Measurements from ENCODE around the gene THSD7B. TPM values are rescaled to one million over a fixed set of nuclear protein-coding genes. Genes with fewer than 3 reads are reported as not detected.

The THSD7B gene
- total and polyA plus RNA-seq, 2 experiments from 2014 or later, result 0.11 TPM; not detected in 1

- Histone ChIP-seq H3K27ac (no peak overlapping the region), H3K4me3 (peak overlapping the region; percentile 26; the same call in 1 of the 2 replicates), H3K36me3 (ENCODE audit: low read depth) (no peaks in the 10 kb centered on the region), H3K4me1 (ENCODE audit: insufficient read depth) (no peaks in the 10 kb centered on the region), H3K9me3 (ENCODE audit: low read depth) (no peaks in the 10 kb centered on the region), H3K27me3 (replicated peaks; ENCODE audit: insufficient read depth) (peaks cover 44% of the 10 kb centered on the region), H3K4me2 (ENCODE audit: unreplicated experiment) (no peak overlapping the region), H4K20me1 (ENCODE audit: insufficient read depth) (no peaks in the 10 kb centered on the region), H2AFZ (0 out of 2 replicates have a peak overlapping the region, but pooled peaks have one; percentile 45), H3K9me2 (ENCODE audit: insufficient read depth) (no peaks in the 10 kb centered on the region), H3F3A (ENCODE audit: insufficient read depth) (no peaks in the 10 kb centered on the region), H3K79me2 (ENCODE audit: insufficient read depth) (no peaks in the 10 kb centered on the region), H3K9ac (no peak overlapping the region)
- in situ Hi-C loops (cut with MboI), result no loop called here
- TF ChIP-seq EZH2phosphoT487 (IDR thresholded peaks at IDR 0.05; ENCODE audit: insufficient read depth, low read depth) (no peak), EZH2 (IDR thresholded peaks at IDR 0.05; ENCODE audit: insufficient read depth, poor library complexity, severe bottlenecking) (no peak)
- WGBS, 2 experiments (ENCODE audit: low coverage in 1 of 2, low lambda C conversion rate in 2 of 2, missing lambda C conversion rate in 2 of 2), result 2 to 3% methylated on average over 37 to 46 of the region's 47 CpGs
- no peak for DNase-seq
These were observed 691 bp upstream of the THSD7B start for GRCh38 chr2:136764452-136765255.

GRCh38 chr2:136766073-136766404 lies 694 bp downstream of the THSD7B start:
- Histone ChIP-seq H3K9ac (no peak overlapping the region), H3K4me2 (ENCODE audit: unreplicated experiment) (peak overlapping the region; percentile 57), H3K9me3 (ENCODE audit: low read depth) (no peaks in the 10 kb centered on the region), H3K4me3 (peak overlapping the region; percentile 26), H3K36me3 (ENCODE audit: low read depth) (no peaks in the 10 kb centered on the region), H3K4me1 (ENCODE audit: insufficient read depth) (no peaks in the 10 kb centered on the region), H3K27me3 (replicated peaks; ENCODE audit: insufficient read depth) (peaks cover 44% of the 10 kb centered on the region), H2AFZ (no peak overlapping the region), H3K9me2 (ENCODE audit: insufficient read depth) (no peaks in the 10 kb centered on the region), H4K20me1 (ENCODE audit: insufficient read depth) (no peaks in the 10 kb centered on the region), H3F3A (ENCODE audit: insufficient read depth) (no peaks in the 10 kb centered on the region), H3K27ac (no peak overlapping the region), H3K79me2 (ENCODE audit: insufficient read depth) (no peaks in the 10 kb centered on the region)
- 3% methylated on average over 17 of the region's 17 CpGs for WGBS, 2 experiments (ENCODE audit: low coverage in 1 of 2, low lambda C conversion rate in 2 of 2, missing lambda C conversion rate in 2 of 2)
- peak; percentile 7 for DNase-seq
- in situ Hi-C loops (cut with MboI), result no loop called here
- TF ChIP-seq EZH2 (IDR thresholded peaks at IDR 0.05; ENCODE audit: insufficient read depth, poor library complexity, severe bottlenecking), result no peak
- no peak for TF ChIP-seq EZH2phosphoT487 (IDR thresholded peaks at IDR 0.05; ENCODE audit: insufficient read depth, low read depth)

DNA sequence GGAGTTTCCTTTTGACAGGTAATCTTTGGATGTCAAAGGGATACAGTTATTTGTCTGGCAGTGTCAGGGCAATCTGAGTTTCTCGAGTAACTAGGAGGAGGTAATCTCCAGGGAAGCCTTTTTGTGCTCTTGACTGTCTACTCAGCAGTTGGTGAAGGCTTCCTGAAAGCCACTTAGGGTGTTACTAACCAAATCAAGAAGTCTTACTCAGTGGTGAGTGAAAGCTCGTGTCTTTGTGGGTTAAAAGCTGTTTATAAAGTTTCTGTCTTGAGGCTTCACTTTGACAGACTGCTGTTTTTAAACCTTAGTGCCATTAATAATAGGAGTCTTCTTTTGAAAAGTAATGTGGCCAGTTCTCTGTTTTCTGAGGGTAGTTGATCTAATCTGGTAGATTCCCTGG lies 1.7 kb downstream of the THSD7B start:
- H3K9me3 ChIP-seq (ENCODE audit: low read depth), result no peaks in the 10 kb centered on the region
- DNase-seq, result no peak
- in situ Hi-C loops (cut with MboI), result no loop called here
- WGBS, 2 experiments (ENCODE audit: low coverage in 1 of 2, low lambda C conversion rate in 2 of 2, missing lambda C conversion rate in 2 of 2), result 0 to 6% methylated on average over 2 of the region's 2 CpGs
- H3K79me2 ChIP-seq (ENCODE audit: insufficient read depth), result no peaks in the 10 kb centered on the region
- no peaks in the 10 kb centered on the region for H4K20me1 ChIP-seq (ENCODE audit: insufficient read depth)
- H3F3A ChIP-seq (ENCODE audit: insufficient read depth), result no peaks in the 10 kb centered on the region
- H3K27ac ChIP-seq, result no peak overlapping the region
- H3K9ac ChIP-seq, result no peak overlapping the region
- TF ChIP-seq EZH2phosphoT487 (IDR thresholded peaks at IDR 0.05; ENCODE audit: insufficient read depth, low read depth), result no peak
- TF ChIP-seq EZH2 (IDR thresholded peaks at IDR 0.05; ENCODE audit: insufficient read depth, poor library complexity, severe bottlenecking), result no peak
- H3K4me3 ChIP-seq, result no peak overlapping the region
- H3K36me3 ChIP-seq (ENCODE audit: low read depth), result no peaks in the 10 kb centered on the region
- H3K9me2 ChIP-seq (ENCODE audit: insufficient read depth), result no peaks in the 10 kb centered on the region
- H2AFZ ChIP-seq, result no peak overlapping the region
- H3K4me1 ChIP-seq (ENCODE audit: insufficient read depth), result no peaks in the 10 kb centered on the region
- peaks cover 44% of the 10 kb centered on the region for H3K27me3 ChIP-seq (replicated peaks; ENCODE audit: insufficient read depth)
- H3K4me2 ChIP-seq (ENCODE audit: unreplicated experiment), result no peak overlapping the region

GRCh38 chr2:136769871-136770270 lies 4.5 kb downstream of the THSD7B start:
- no peak overlapping the region for H2AFZ ChIP-seq
- no peaks in the 10 kb centered on the region for H3K9me2 ChIP-seq (ENCODE audit: insufficient read depth)
- no peak overlapping the region for H3K27ac ChIP-seq
- no peaks in the 10 kb centered on the region for H3K36me3 ChIP-seq (ENCODE audit: low read depth)
- H3K4me2 ChIP-seq (ENCODE audit: unreplicated experiment), result no peak overlapping the region
- H3F3A ChIP-seq (ENCODE audit: insufficient read depth), result no peaks in the 10 kb centered on the region
- H3K4me1 ChIP-seq (ENCODE audit: insufficient read depth), result no peaks in the 10 kb centered on the region
- H4K20me1 ChIP-seq (ENCODE audit: insufficient read depth), result no peaks in the 10 kb centered on the region
- peaks cover 30% of the 10 kb centered on the region for H3K27me3 ChIP-seq (replicated peaks; ENCODE audit: insufficient read depth)
- TF ChIP-seq EZH2phosphoT487 (IDR thresholded peaks at IDR 0.05; ENCODE audit: insufficient read depth, low read depth) (no peak), EZH2 (IDR thresholded peaks at IDR 0.05; ENCODE audit: insufficient read depth, poor library complexity, severe bottlenecking) (no peak)
- WGBS, 2 experiments (ENCODE audit: low coverage in 1 of 2, low lambda C conversion rate in 2 of 2, missing lambda C conversion rate in 2 of 2), result 11 to 13% methylated on average over 6 of the region's 6 CpGs
- in situ Hi-C loops (cut with MboI), result no loop called here
- DNase-seq, result no peak
- H3K9ac ChIP-seq, result no peak overlapping the region
- H3K79me2 ChIP-seq (ENCODE audit: insufficient read depth), result no peaks in the 10 kb centered on the region
- no peak overlapping the region for H3K4me3 ChIP-seq
- no peaks in the 10 kb centered on the region for H3K9me3 ChIP-seq (ENCODE audit: low read depth)
